ENCODE data around the gene NINJ2. TPM values are rescaled to one million over a fixed set of nuclear protein-coding genes. Genes with fewer than 3 reads are reported as not detected.
A peak's percentile ranks its signal among the peaks of the same experiment; 100 is the strongest.

The NINJ2 gene
- total RNA-seq, 2 experiments from 2014 or later, result 2.2 to 2.5 TPM

- H3K36me3 Mint-ChIP-seq (ENCODE audit: low read depth), result peaks cover 4% of the 10 kb centered on the region
- DNase-seq, result no peak
- peaks cover 35% of the 10 kb centered on the region for H3K4me1 Mint-ChIP-seq (ENCODE audit: low read depth)
- no peak overlapping the region for H3K27ac Mint-ChIP-seq
- POLR2A ChIA-PET, result interaction anchor here (0.9 kb wide), 1 partner anchor 14 kb away, joined by 3 read pairs; no protein-coding TSS in a partner anchor
- intact Hi-C loops (cut with micrococcal nuclease), result no loop called here
- no peaks in the 10 kb centered on the region for H3K27me3 Mint-ChIP-seq
- no peak overlapping the region for H3K4me3 Mint-ChIP-seq
- no peaks in the 10 kb centered on the region for H3K9me3 Mint-ChIP-seq
- TF ChIP-seq, protein P1, sequence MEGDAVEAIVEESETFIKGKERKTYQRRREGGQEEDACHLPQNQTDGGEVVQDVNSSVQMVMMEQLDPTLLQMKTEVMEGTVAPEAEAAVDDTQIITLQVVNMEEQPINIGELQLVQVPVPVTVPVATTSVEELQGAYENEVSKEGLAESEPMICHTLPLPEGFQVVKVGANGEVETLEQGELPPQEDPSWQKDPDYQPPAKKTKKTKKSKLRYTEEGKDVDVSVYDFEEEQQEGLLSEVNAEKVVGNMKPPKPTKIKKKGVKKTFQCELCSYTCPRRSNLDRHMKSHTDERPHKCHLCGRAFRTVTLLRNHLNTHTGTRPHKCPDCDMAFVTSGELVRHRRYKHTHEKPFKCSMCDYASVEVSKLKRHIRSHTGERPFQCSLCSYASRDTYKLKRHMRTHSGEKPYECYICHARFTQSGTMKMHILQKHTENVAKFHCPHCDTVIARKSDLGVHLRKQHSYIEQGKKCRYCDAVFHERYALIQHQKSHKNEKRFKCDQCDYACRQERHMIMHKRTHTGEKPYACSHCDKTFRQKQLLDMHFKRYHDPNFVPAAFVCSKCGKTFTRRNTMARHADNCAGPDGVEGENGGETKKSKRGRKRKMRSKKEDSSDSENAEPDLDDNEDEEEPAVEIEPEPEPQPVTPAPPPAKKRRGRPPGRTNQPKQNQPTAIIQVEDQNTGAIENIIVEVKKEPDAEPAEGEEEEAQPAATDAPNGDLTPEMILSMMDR (IDR thresholded peaks at IDR 0.05), result no peak
- CTCF ChIA-PET, result interaction anchor here (1.2 to 3.2 kb wide), 2 partner anchors 104 to 168 kb away, joined by 4 to 16 read pairs; partner anchors contain the start of gene WNK1
- ATAC-seq, result no peak
These were observed 16.5 kb downstream of the NINJ2 start for GRCh38 chr12:646442-647384.

- POLR2A ChIA-PET, result interaction anchor here (0.7 kb wide), 1 partner anchor 15 kb away, joined by 3 read pairs; no protein-coding TSS in a partner anchor
- TF ChIP-seq, protein P1 (IDR thresholded peaks at IDR 0.05), result no peak
These were observed 17.6 kb downstream of the NINJ2 start for GRCh38 chr12:645563-646071.

GRCh38 chr12:644818-645552 lies 18.3 kb downstream of the NINJ2 start:
- ATAC-seq (no peak), DNase-seq (no peak)
- TF ChIP-seq, protein P1 (IDR thresholded peaks at IDR 0.05), result no peak
- POLR2A ChIA-PET, result interaction anchor here (1.1 to 3.4 kb wide), 2 partner anchors 23 to 68 kb away, joined by 4 to 24 read pairs; no protein-coding TSS in a partner anchor
- Mint-ChIP-seq H3K4me3 (no peak overlapping the region), H3K27me3 (no peaks in the 10 kb centered on the region), H3K36me3 (ENCODE audit: low read depth) (peaks cover 4% of the 10 kb centered on the region), H3K27ac (no peak overlapping the region), H3K4me1 (ENCODE audit: low read depth) (peaks cover 43% of the 10 kb centered on the region), H3K9me3 (no peaks in the 10 kb centered on the region)
- CTCF ChIA-PET, result interaction anchor here (1.5 to 3.4 kb wide), 3 partner anchors 18 to 106 kb away, joined by 4 to 18 read pairs (median 16); partner anchors contain the start of genes NINJ2 and WNK1
- intact Hi-C loops (cut with micrococcal nuclease), result no loop called here

More at GRCh38 chr12:645563-646071, 17.6 kb downstream of the NINJ2 start:
- Mint-ChIP-seq H3K36me3 (ENCODE audit: low read depth) (peaks cover 4% of the 10 kb centered on the region), H3K27me3 (no peaks in the 10 kb centered on the region), H3K27ac (no peak overlapping the region), H3K9me3 (no peaks in the 10 kb centered on the region), H3K4me1 (ENCODE audit: low read depth) (peaks cover 37% of the 10 kb centered on the region), H3K4me3 (no peak overlapping the region)
- ATAC-seq (no peak), DNase-seq (no peak)
- intact Hi-C loops (cut with micrococcal nuclease), result no loop called here
- CTCF ChIA-PET, result interaction anchor here (3.2 kb wide), 1 partner anchor 105 kb away, joined by 16 read pairs; the partner anchor contains the start of gene WNK1

DNA sequence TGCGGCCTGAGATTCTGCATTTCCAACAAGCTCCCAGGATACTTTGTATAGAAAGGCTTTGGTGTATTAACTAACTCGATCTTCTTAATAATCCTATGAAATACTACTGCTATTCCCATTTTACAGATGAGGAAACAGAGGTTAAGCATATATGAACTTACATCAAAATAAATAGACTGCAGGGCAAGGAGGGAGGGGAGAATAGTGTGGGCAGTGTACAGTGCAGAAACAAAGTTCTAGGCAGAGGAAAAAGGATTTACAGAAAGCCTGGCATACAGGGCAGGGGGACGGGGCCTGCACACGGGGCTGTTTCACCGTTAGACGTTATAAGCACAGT lies 19.0 kb downstream of the NINJ2 start:
- ChIA-PET POLR2A (interaction anchor here (1.1 to 3.4 kb wide), 3 partner anchors 14 to 69 kb away, joined by 4 to 24 read pairs (median 8); no protein-coding TSS in a partner anchor), CTCF (interaction anchor here (0.8 to 3.4 kb wide), 6 partner anchors 17 to 106 kb away, joined by 3 to 18 read pairs (median 4); partner anchors contain the start of gene NINJ2)
- DNase-seq (no peak), ATAC-seq (no peak)
- Mint-ChIP-seq H3K27me3 (no peaks in the 10 kb centered on the region), H3K27ac (no peak overlapping the region), H3K9me3 (no peaks in the 10 kb centered on the region), H3K4me1 (ENCODE audit: low read depth) (peaks cover 50% of the 10 kb centered on the region), H3K36me3 (ENCODE audit: low read depth) (peaks cover 4% of the 10 kb centered on the region), H3K4me3 (peak overlapping the region; percentile 84)
- TF ChIP-seq, protein P1 (IDR thresholded peaks at IDR 0.05), result no peak
- intact Hi-C loops (cut with micrococcal nuclease), result no loop called here
